HEK293T (cell line): ENCODE data around the gene TNFAIP6.
"Not testable (repeated sequence)": the region's sequence is repeated elsewhere in the genome, so short reads cannot be mapped to it uniquely, and the experiment has no call there.

Source experiments
- ELF4 ChIP-seq: fragments of 450-650 bp; IDR thresholded peaks from 2 replicates; pipeline ENCODE4 v1.6.1; 2017; ENCODE audit warnings: antibody characterized with exemption
- FOXK2 ChIP-seq: fragments of 450-650 bp; IDR thresholded peaks from 2 replicates; pipeline ENCODE4 v1.6.1; 2016; ENCODE audit warnings: mild to moderate bottlenecking
- SP1 ChIP-seq: fragments of 450-650 bp; IDR thresholded peaks from 2 replicates; pipeline ENCODE4 v1.6.1; 2017
- TARDBP ChIP-seq: fragments of 450-650 bp; IDR thresholded peaks from 2 replicates; pipeline ENCODE4 v1.6.1; 2016
- ZNF384 ChIP-seq: fragments of 450-650 bp; IDR thresholded peaks from 2 replicates; pipeline ENCODE4 v1.6.1; 2016

DNA sequence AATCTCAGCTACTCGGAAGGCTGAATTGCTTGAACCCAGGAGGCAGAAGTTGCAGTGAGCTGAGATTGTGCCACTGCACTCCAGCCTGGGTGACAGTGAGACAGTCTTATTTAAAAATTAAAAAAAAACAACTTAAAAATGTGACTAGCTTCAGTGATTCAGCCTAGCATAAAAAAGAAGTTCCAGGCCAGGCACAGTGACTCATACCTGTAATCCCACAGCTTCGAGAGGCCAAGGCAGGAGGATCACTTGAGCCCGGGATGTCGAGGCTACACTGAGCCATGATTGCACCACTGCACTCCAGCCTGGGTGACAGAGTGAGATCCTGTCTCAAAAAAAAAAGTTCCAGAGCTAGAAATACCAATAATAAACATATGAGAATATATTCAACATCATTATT is 13.2 kb upstream of the TNFAIP6 start:
- not testable (repeated sequence) for TF ChIP-seq FOXK2, SP1, ELF4, TARDBP, ZNF384
